Stimulated activated CD4-positive, alpha-beta T cell treated with anti-CD3 and anti-CD28 coated beads, Interleukin-1b, Interleukin-23, amount 100 ng/mL, for 1 hour (primary cell): ENCODE measurements around the gene OSBPL8.

Experiments
- DNase-seq, 2 donors: peaks; one replicate each; pipeline ENCODE4 v3.0.0-alpha.2; 2020; ENCODE audit warnings: low read depth in 2 of 2

Gene OSBPL8

GRCh38 chr12:76308866-76309265, 250.7 kb downstream of the OSBPL8 start:
- no peak for DNase-seq

- no peak for DNase-seq
These were observed 252.5 kb downstream of the OSBPL8 start for GRCh38 chr12:76307083-76307482.

- DNase-seq: no peak
These were observed 255.5 kb downstream of the OSBPL8 start for GRCh38 chr12:76303989-76304460.

- no peak for DNase-seq
These were observed 256.2 kb downstream of the OSBPL8 start for GRCh38 chr12:76303365-76303764.
